ENCODE results near the gene RASA2.

The RASA2 gene

DNA sequence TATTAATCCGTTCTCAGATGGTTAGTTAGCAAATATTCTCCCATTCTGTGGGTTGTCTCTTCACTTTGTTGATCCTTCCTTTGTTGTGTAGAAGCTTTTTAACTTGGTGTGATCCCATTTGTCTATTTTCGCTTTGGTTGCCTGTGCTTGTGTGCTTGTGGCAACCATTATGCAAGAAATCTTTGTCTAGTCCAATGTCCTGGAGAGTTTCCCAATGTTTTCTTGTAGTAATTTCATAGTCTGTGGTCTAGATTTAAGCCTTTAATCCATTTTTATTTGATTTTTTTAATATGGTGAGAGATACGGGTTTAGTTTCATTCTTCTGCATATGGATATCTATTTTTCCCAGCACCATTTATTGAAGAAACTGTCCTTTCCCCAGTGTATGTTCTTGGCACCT, 59.8 kb downstream of the RASA2 start:
- DNase-seq (ENCODE audit: extremely low read depth, low read depth) = no peak
- TF ChIP-seq CTCF (IDR thresholded peaks at IDR 0.05; ENCODE audit: low read depth, low read length) = no peak

DNA sequence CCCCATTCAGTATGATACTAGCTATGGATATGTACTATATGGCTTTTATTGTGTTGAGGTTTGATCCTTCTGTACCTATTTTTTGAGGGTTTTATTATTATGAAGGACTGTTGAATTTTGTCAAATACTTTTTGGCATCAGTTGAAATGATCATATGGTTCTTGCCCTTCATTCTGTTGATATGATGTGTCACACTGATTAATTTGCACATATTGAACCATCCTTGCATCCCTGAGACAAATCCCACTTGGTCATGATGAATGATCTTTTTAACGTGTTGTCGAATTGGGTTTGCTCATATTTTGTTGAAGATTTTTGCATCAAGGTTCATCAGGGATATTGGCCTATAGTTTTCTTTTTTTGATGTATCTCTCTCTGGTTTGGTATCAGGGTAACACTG, 61.0 kb downstream of the RASA2 start:
- DNase-seq (ENCODE audit: extremely low read depth, low read depth) = no peak
- no peak for TF ChIP-seq CTCF (IDR thresholded peaks at IDR 0.05; ENCODE audit: low read depth, low read length)

DNA sequence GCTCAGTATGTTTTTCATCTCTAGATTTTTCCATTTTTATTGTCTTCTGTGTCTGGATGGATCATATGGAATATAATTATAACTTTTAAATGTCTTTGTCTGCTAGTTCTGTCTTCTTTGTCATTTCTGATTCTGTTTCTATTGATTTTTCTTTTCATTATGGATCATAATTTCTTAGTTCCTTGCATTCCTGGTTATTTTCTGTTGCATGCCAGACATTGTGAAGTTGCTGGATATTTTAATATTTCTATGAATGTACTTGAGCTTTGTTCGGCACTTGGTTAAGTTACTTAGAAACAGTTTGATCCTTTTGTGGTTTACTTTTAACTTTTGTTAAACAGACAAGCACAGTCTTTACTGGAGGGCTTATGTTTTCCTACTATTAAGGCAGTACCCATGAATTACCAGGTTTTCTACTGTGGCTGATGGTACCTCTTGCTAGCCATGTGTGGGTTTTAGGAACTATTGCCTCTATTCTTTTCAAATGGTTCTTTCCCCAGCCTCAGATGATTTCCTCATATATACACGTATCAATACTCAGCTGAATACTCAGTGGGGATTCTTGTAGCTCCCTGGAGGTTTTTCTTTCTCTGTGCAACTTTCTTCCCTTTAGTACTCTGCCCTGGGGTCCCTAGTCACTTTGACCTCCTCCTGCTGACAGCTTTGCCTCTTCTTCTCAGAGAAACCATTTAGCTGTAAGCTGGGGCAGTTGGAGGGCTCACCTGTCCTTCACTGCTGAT, 64.3 kb downstream of the RASA2 start:
- no peak for TF ChIP-seq CTCF (IDR thresholded peaks at IDR 0.05; ENCODE audit: low read depth, low read length)
- no peak for DNase-seq (ENCODE audit: extremely low read depth, low read depth)

- no peak for DNase-seq (ENCODE audit: extremely low read depth, low read depth)
- no peak for TF ChIP-seq CTCF (IDR thresholded peaks at IDR 0.05; ENCODE audit: low read depth, low read length)
Observed at GRCh38 chr3:141552440-141552991, 65.7 kb downstream of the RASA2 start.

- no peak for DNase-seq (ENCODE audit: extremely low read depth, low read depth)
- TF ChIP-seq CTCF (IDR thresholded peaks at IDR 0.05; ENCODE audit: low read depth, low read length) = no peak
Observed at GRCh38 chr3:141553055-141553454, 66.2 kb downstream of the RASA2 start.

GRCh38 chr3:141556034-141556433, 69.2 kb downstream of the RASA2 start:
- DNase-seq (ENCODE audit: extremely low read depth, low read depth) = no peak
- TF ChIP-seq CTCF (IDR thresholded peaks at IDR 0.05; ENCODE audit: low read depth, low read length) = no peak

DNA sequence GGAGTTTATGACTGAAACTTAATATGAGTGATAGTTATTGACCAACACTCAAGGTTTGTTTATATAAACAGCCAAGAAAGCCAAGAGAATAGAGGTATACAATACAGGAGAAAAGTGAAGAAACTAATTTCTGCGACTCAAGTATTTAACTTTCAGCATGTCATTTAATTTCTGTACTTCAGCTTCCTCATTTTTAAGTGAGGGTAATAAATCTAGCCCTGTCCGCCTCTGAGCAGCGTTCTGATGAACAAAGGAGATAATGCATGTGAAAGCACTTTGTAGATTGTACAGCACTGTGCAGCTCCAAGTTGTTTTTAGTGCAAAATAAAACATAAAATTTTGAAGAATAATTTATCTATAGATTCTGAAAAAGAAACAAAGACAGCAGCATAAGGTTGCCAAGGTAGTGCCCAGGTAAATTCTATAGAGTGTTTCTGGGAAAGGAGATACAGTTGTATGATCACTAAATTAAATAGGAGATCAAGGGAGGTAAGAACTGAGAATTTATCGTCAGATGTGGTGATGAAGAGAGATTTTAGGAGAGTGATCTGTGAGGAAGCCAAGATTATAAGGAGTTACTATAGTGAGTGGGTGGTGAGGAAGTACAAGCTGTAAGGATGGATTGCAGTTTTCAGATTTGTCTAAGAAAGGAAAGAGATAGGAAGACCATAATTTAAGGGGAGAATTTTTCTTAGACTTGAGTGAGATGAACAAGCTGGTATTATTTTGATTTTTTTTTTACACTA, 71.3 kb downstream of the RASA2 start:
- no peak for TF ChIP-seq CTCF (IDR thresholded peaks at IDR 0.05; ENCODE audit: low read depth, low read length)
- DNase-seq (ENCODE audit: extremely low read depth, low read depth) = no peak
